HG03103 (cell line): Measurements from ENCODE around the gene NANP.
"Not testable (repeated sequence)": the region's sequence is repeated elsewhere in the genome, so short reads cannot be mapped to it uniquely, and the experiment has no call there.

Experiments used
- ATAC-seq: cut with Tn5 transposase; IDR thresholded peaks from one replicate; pipeline ENCODE4 v1.9.1; 2021; ENCODE audit warnings: low read depth; ENCODE audit not compliant: unreplicated experiment

NANP gene, protein sequence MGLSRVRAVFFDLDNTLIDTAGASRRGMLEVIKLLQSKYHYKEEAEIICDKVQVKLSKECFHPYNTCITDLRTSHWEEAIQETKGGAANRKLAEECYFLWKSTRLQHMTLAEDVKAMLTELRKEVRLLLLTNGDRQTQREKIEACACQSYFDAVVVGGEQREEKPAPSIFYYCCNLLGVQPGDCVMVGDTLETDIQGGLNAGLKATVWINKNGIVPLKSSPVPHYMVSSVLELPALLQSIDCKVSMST

DNA sequence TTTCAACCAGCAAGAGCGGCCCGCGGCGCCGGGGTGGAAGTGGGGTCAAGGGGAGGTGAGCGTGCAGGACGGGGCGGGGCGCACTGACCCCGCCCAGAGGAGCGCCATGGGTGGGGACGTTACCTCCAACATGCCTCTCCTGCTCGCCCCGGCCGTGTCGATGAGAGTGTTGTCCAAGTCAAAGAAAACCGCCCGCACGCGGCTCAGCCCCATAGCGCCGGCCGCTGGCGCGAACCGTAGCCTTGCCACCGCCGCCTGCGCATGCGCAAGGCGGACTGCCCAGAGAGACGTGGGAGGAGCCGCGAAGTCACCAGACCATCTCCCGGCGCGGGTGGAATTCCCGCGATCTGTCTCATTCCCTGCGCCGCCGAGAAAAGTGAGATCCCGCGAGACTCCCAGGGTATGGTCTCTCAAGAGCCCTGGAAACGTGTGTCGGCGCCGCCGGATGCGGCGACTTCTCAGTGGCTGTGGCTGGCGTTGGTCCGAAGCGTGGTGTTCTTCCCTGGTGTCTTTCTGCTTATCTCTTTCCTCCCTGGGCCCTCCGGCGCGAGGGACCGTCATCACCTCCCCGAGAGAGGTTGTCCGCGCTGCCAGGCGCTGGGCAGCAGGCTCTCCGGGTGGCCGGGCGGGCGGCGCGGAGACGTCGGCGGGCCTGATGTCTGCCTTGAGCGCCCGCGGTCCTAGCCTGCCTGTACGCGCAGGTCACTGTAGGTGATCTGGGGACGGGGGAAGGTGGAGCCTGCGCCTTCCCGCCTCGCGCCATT is at the start of gene NANP:
Gene NANP (minus strand): TSS at position 279 of the 764 bp plus-strand sequence. CDS start 66 bp downstream, at position 213.
- peak; percentile 83 for ATAC-seq

DNA sequence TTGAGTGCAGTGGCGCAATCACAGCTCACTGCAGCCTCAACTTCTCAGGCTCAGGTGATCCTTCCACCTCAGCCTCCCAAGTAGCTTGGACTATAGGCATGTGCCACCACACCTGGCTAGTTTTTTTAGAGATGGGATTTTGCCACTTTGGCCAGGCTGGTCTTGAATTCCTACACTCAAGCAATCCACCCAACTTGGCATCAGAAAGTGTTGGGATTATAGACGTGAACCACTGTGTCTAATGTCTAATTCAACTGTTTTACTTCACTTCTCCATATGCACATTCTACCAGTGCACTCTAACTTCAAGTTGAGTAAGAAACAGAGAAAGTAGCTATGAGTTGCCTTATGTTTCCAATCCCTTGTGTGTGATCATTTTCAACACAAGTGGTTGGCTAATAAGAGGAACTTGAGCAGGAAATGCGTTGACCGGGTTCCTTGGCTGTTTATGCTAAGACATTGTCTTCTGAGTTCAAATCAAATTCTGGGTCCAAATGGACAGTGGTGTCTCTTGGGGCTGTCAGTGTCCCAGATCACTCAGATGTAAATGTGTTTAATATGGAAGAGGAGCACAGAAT is 48.9 kb upstream of the NANP start:
- no peak for ATAC-seq

DNA sequence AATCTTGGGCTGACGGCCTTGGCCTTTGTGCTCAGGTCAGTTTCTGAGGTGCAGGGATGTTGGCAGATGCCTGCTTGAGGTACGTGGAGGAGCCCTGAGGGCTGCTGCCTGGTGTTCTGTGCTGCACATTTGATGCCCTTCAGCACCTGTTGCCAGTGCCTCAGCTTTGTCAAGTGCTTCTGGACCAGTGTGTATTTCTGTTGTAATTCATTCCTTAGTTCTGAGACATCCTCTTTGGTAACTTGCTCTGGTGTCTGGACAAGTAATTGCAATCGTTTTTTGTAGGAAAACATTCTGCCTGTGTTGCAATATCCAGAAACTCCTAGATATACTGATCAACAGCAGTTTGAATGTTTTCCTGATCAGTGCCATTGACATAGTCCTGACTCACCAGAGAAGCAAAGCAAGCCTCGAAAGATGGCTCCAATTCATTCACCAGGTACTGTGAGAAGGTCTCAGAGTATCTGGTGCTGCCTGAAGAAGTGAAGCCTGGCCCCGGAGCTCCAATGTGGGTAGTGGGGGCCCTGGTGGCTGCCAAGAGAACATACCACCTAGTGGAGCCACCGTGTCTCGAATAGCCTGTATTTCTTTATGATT is 46.1 kb upstream of the NANP start:
- ATAC-seq = no peak

DNA sequence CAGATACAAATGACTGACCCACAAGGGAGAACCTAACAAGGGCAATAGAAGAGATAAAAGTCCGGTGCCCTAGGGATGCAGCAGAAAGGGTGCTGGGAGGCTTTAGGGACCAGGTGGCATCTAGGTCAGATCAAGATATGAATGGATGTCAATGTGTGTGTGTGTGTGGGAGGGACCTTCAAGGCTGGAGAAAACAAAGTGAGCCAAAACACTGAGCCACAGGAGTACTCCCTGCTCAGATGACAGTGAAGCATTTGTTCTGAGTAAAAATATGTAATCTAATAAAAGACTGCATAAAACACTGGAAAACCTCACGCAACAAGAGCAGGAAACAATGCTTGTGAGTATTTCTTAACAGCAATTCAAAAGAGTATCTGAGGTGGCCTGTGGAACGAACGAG is 44.6 kb upstream of the NANP start:
- ATAC-seq = no peak

DNA sequence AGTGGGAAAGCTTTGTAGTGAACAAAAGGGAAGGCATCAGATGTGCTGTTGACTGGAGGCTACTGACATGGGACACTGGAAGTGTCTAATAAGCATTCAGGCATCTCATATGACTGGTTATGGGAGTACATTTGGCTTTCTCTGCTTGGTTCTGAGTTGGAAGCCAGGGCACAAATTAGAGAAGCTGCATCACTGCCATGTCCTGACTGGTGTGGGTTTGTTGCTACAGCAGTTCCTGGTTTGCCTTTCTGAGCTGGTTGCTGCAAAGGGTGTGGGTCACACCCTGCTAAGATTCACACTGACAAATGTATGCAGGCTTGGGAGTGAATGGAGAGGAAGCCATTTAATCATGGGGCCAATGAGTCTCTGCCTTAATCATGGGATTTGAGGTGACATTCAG is 36.2 kb upstream of the NANP start:
- ATAC-seq = no peak

DNA sequence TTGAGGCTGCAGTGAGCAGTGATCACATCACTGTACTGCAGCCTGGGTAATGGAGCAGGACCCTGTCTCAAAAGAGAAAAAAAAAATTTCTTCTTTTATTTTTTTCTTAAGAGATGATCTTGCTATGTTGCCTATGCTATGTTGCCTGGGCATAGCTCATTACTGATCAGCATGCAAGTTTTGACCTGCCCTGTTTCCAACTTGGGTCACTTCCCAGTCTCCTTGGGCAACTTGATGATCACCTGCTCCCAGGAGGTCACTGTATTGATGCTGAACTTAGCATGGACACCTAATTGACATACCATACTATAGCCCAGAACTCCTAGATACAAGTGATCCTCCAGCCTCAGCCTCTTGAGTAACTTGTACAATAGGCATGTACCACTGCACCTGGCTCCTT is 30.7 kb upstream of the NANP start:
- ATAC-seq = no peak

DNA sequence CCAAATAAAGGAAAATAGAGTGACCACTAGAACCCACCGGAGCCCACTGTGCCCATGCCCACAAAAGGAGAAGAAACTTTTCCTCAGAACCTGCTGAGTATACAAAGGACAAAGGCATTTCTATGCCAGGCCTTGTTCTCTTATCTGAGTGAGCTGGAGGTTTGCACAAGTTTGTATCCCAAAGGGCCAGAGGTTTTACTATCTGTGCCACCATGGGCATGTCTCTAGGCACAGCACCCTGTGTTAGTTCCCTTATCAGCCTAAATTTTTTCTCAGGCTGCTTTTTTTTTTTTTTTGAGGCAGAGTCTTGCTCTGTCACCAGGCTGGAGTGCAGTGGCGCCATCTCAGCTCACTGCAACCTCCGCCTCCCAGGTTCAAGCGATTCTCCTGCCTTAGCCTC is 29.1 kb upstream of the NANP start:
- ATAC-seq = not testable (repeated sequence)

DNA sequence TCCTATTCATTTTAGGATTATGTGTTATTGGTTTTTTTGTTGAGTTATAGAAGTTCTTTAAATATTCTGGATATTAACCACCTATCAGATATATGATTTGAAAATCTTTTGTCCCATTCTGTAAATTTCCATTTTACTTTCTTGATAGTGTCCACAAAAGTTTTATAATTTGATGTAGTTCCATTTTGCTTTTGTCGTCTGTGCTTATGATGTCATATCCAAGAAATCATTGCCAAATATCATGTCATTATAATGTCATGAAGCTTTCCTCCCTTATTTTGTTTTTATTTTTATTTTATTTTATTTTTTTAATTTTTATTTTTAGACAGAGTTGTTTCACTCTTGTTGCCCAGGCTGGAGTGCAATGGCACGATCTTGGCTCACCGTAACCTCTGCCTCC is 21.0 kb upstream of the NANP start:
- no peak for ATAC-seq

DNA sequence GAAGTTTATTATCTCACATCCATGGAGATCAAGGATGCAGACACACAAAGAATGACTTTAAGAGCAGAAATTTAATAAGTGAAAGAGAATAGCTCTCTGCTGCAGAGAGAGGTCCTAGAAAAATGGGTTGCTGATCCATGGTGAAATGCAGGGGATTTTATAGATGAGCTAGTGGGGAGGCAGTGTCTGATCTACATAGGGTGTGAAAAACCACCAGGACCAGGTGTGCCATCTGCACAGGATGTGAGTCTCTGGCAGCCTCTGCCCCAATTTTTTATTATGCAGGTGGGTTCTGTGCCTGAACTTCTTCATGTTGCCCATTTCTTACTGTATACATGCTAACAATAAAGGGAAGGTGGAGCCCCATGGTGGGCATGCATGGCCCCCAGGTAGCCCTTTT is 19.9 kb upstream of the NANP start:
- ATAC-seq = no peak

DNA sequence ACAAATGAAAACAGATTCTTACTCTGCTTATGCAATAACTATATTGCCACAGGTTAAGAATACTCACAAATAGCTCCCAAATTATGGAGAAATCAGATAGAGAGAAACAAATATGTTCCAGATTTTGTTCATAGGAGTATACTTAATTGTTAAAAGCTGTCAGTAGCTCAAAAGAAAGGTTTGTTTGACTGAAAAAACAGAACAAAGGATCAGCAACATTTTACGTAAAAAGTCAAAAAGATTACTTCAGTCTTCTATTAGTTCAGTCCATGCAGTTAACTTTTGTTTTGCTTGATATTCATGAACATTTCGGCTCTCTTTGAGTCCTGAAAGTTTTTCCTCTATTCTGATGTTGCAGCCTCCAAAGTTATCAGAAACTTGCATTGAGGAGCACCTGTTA is 13.4 kb upstream of the NANP start:
- no peak for ATAC-seq

DNA sequence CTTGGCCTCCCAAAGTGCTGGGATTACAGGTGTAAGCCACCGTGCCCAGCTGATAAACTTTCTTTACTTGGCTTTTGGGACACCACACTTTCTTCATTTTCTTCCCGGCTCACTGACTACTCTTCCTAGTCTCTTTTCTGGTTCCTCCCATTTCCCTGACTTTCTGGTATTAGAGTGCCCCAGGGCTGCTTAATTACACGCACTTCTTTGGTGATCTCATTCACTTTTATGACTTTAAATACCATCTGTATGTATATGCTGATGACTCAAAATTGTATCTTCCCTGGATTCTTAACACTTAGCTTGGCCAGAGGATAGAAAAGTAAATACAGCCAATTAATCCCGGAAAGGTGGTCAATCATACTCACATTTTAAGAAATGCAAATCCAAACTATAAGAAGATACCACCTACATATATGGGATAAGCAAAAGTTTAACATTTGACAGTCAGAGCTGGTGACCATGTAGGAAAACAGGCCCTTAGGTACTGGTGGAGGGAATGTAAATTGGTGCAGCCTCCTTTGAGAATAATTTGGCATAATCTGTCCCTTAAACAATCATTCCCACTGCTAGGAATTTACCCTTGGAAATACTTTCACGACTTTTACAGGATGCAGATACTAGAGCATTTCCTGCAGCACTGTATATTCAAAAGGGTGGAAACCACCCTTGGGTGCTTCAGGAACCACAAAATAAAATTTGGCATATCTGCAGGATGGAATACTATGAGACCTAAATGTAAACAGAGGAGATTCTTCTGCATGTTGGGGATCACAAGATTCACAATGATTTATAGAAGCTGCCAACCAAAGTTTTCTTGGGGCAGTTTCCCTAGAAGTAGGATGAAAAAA is 9.4 kb upstream of the NANP start:
- no peak for ATAC-seq

DNA sequence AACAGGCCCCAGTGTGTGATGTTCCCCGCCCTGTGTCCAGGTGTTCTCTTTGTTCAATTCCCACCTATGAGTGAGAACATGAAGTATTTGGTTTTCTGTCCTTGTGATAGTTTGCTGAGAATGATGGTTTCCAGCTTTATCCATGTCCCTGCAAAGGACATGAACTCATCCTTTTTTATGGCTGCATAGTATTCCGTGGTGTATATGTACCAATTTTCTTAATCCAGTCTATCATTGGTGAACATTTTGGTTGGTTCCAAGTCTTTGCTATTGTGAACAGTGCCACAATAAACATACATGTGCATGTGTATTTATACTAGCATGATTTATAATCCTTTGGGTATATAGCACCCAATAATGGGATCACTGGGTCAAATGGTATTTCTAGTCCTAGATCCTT is 6.8 kb upstream of the NANP start:
- ATAC-seq = not testable (repeated sequence)

DNA sequence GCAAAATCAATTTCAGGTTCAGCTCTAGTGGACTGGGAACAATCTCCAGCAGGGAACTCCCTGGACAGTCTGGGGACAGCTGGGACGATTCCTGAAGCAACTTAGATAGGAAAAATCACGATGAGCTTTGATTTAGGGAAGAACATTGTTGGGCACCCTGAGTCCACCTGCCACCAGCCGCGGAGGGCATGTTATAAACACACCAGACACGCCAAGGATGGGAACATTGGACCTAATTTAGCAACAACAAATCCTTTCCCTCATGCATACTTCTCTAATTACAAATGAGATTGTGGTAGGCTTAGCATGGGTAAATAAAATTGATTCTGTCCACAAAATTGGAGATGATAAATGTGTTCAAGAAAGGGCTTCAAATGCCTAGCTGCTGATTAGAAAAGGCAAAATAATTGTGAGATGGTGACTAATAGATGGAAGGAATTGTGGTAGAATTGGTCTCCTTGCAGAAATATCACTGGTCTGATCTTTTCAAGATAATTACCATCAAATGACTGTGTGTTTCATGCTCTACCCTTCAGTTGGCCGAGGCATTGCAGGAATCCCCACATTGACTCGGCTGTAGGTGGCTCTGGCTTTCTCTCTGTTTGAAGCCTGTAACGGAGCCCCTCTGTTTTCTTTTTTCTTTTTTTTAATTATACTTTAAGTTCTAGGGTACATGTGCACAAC is 6.1 kb upstream of the NANP start:
- ATAC-seq = no peak

DNA sequence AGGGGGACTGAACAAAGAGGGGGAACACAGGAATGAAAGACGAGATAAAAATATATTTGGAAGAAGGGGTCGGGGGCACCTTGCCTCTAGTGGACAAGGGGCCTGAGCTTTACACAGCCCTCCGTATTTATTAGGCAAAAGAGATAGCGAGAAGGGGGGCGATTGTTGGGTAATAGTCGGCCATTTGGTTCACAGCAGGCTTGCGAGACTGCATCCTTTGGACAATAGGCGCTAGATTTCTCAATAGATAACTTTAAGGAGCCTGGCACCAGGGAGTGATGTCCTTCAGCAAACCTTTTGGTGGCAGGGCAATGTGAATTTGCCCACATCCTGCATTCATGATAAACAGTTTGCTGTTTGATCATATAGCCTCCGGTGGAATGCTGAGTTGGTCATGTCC is 3.0 kb upstream of the NANP start:
- ATAC-seq = no peak

DNA sequence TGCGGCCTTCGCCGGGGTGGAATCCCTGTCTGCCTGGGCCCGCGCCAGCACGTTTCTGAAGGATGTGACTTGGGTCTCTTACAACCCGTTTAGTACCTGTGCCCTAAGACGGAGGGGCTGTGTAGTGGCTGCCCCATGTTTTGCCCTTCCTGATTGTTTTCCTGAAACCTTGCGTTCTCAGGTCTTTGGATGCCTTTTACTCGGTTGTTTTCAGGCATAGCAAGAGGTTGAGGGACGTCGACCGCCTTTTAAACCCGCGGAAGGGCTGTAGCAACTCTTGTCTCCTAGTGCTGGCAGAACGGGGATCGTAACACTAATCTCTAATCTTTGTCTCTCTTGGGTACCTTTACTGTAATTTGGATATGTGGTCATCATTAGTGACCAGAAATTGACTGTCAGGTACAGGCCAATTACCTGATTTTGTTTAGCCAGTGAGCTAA is 706 bp upstream of the NANP start:
- no peak for ATAC-seq

DNA sequence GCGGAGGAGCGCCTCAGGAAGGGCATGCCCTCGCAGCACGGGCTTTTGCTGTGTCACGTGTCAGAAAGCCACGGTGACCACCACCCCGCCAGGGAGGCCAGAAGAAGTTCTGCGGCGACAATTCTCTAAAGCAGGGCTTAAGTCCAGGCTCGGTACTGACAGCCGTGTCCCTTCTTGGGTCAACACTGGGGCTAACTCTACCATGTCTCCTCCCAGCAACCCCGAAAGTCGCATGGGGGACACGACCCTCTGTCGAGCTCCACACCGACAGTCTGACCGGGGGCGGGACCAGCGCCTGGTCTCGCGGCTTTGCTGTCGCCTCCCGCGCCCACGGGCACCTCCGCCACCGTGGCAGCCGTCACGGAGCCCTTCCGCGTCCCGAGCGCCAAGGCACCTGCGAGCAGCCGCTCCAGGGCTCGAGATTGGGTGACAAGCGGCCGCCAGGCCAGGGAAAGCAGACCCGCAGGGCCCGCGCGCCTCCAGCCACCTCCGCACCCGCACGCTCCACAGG is 534 bp downstream of the NANP start:
- ATAC-seq = peak; percentile 10

DNA sequence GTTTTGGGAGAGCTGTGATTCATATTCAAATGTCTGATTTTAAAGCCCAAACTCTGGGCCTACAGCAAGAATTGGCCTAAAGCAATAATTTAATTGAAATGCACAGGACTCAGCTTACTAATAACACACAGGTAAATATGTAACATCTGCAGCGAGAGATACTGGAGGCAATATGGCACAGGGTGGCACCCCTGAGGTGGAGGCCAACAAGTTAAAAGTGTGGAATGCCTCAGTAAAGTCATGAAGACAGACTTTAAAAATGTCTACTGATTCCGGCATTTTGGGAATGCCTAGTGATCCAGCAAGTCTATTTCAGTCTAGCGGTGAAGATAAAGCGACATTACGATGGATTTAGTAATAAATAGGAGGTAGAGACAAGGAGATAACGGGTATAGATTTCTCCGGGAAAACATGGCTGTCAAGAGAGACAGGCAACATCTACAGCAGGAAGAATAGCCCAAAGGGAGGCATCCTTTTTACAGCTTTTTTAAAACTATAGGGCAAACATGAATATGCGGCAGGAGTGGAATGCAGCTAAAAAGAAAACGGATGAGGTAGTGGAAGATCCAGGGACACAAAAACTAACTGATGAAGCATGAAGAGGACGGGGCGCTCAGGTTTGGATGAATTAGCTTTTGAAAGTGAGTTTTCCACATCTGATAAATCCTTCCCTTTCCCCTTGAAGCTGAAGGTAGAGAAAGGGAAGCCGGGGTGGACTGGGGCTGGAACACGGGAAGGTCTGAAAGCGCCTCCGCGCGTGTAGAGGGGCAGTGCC is 1.2 kb downstream of the NANP start:
- no peak for ATAC-seq

DNA sequence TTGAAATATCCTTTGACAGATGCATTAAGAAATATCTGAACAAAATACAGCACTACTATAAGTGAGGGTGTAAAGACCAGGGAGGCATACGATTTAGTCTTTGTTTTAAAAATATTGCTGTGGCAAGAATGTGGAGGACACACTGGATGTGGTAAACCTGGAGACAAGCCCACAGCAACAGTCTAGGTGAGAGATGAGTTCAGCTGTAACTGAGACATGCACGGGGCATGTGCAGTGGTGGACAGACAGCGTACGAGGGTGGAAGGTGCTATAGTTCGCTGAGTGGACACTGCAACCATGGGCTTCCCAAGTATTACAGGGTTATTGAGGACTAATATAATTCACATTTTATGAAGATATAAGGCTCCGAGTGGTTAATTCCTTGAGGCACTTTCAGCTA is 1.8 kb downstream of the NANP start:
- ATAC-seq = no peak

DNA sequence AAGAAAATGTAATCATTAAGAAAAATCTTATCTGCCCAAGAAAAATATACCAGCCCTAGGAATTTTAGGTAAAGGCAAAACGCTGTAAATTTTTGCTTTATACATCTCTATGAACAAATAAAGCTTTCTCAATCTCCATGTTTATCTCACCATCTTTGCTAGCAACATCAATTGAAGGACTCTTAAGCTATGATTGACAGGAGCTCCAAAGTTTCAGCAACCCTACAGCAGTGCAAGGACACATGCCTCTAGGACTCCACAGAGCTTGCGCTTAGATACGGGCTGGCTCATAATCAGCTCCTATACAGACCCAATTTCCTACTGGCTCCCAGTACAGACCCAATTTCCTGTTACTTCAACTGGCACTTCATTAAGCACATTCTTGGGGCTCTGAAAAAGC is 4.3 kb downstream of the NANP start:
- ATAC-seq = no peak
